ENCODE results near the gene SPTBN5.

SPTBN5 gene

DNA sequence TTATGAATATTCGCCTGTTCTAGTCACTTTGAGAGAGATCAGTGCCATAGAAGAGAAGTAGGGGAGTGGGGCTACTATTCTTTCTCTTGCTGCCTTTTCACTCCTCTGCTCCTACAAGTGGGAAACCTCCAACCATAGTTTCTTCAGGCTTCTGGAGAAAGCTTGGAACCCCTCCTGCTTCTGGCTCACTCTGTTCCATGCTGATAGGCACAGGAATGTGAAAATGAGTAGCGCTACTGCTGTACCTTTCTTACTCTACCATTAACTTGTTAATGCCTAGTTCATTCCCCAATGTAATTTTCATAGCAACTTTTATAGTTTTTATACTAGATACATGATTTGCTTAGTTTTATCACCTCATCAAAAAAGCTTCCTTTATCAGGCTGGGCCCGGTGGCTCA lies 92.7 kb downstream of the SPTBN5 start:
- no peak for DNase-seq

DNA sequence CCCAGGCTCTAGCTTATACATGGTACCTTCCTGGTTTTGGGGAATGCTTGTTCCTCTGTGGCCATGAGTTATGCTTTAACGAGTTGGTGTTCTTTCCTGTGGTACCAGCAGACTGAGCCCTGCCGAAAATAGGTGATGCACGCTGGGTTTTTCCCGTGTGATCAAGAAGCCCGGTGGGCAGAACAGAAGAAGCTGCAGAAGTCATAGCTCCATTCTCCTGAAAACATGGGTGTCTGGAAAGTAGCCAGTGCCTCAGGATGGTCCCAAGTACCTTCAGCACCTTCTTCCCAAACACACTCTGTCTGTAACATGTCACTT lies 94.4 kb downstream of the SPTBN5 start:
- no peak for DNase-seq

DNA sequence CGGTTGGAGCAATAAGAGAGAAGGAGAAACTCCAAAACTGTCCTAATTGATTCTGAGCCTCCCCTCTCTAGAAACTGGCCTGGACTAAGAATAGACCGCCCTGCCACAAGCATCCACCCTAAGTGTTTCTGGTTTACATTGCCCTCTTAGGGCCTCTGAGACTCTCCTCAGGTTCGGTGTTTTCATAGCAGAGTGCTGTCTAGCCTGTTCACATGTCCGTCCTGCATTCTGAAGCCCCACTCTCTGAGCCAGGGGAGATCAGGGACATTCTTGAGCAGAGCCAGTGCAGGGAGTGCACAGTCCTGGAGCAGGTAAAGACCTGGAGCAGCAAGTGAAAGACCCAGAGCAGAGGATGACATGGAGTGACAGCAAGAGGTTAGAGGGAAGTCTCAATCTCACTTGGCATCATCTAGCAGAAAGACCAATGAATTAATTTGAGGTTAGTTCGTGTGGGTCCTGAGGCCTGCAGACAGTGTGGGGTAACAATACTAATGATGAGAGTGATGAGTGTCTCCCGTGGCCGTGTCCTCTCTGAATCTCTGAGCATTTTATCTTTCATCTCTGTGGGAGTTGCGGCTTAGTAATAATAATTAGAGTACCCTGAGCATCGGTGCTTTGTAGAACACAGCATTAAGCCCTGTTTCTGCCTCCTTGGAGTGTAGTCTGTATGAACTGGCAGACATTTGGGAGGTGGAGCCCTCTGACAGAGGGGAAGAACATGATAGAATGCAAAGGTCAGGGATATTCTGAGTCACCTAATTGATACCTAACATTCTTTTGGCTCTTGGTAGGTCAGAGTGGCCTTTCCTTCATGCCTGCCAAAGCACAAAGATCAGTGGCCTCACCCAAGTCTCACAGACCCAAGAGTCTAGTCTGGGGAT lies 95.0 kb downstream of the SPTBN5 start:
- DNase-seq, result no peak

All from left hindlimb (tissue), 1 donor.